HT1080 (cell line): ENCODE measurements around the gene POC1B. TPM values are rescaled to one million over a fixed set of nuclear protein-coding genes. Genes with fewer than 3 reads are reported as not detected.
"Not testable (repeated sequence)": the region's sequence is repeated elsewhere in the genome, so short reads cannot be mapped to it uniquely, and the experiment has no call there.

Experiments used
- DNase-seq: peaks from one replicate; pipeline ENCODE4 v3.0.0-alpha.2; 2015; ENCODE audit warnings: low read depth
- total RNA-seq: library from RNA; depleted of rRNA; stranded (reverse); fragments of >200 nt; shearing (Covaris generic); gene quantifications from 2 replicates; pipeline ENCODE4 v1.2.3, GENCODE V29; 2014

The POC1B gene
- total RNA-seq, 1 experiment from 2014 or later: 19.3 TPM

- DNase-seq: no peak
Observed at GRCh38 chr12:89468017-89468416, 57.8 kb downstream of the POC1B start.

- peak; percentile 35 for DNase-seq
Observed at GRCh38 chr12:89464974-89465592, 60.8 kb downstream of the POC1B start.

GRCh38 chr12:89461649-89462612, 63.9 kb downstream of the POC1B start:
- DNase-seq: peak; percentile 84

- DNase-seq: no peak
Observed at GRCh38 chr12:89461190-89461589, 64.7 kb downstream of the POC1B start.

- DNase-seq: not testable (repeated sequence)
Observed at GRCh38 chr12:89459279-89459678, 66.6 kb downstream of the POC1B start.

- DNase-seq: no peak
Observed at GRCh38 chr12:89456565-89456964, 69.3 kb downstream of the POC1B start.

- DNase-seq: no peak
Observed at GRCh38 chr12:89454080-89454848, 71.6 kb downstream of the POC1B start.

GRCh38 chr12:89453121-89453978, 72.5 kb downstream of the POC1B start:
- DNase-seq: no peak

GRCh38 chr12:89451841-89452251, 74.0 kb downstream of the POC1B start:
- no peak for DNase-seq

GRCh38 chr12:89450907-89451306, 74.9 kb downstream of the POC1B start:
- peak; percentile 77 for DNase-seq

- peak; percentile 41 for DNase-seq
Observed at GRCh38 chr12:89448951-89449371, 76.9 kb downstream of the POC1B start.

GRCh38 chr12:89448526-89448925, 77.3 kb downstream of the POC1B start:
- DNase-seq: no peak

- peak; percentile 90 for DNase-seq
Observed at GRCh38 chr12:89439941-89440340, 85.9 kb downstream of the POC1B start.

- no peak for DNase-seq
Observed at GRCh38 chr12:89437231-89437630, 88.6 kb downstream of the POC1B start.

- no peak for DNase-seq
Observed at GRCh38 chr12:89436062-89436461, 89.8 kb downstream of the POC1B start.

- peak; percentile 42 for DNase-seq
Observed at GRCh38 chr12:89433634-89434033, 92.2 kb downstream of the POC1B start.

- DNase-seq: no peak
Observed at GRCh38 chr12:89432396-89432795, 93.5 kb downstream of the POC1B start.

- no peak for DNase-seq
Observed at GRCh38 chr12:89429528-89429927, 96.3 kb downstream of the POC1B start.

GRCh38 chr12:89427508-89428156, 98.2 kb downstream of the POC1B start:
- peak; percentile 48 for DNase-seq

GRCh38 chr12:89424846-89425245, 101.0 kb downstream of the POC1B start:
- DNase-seq: no peak
